GM12874 (cell line): ENCODE data around the gene S100A6.
A peak's percentile ranks its signal among the peaks of the same experiment; 100 is the strongest.

Experiments used
- TF ChIP-seq, protein P1 (sequence below): IDR thresholded peaks from 2 replicates; pipeline ENCODE4 v1.5.1; 2011; ENCODE audit warnings: low read depth, mild to moderate bottlenecking, control low read depth, low read length, moderate library complexity; ENCODE audit not compliant: insufficient read depth

The S100A6 gene

DNA sequence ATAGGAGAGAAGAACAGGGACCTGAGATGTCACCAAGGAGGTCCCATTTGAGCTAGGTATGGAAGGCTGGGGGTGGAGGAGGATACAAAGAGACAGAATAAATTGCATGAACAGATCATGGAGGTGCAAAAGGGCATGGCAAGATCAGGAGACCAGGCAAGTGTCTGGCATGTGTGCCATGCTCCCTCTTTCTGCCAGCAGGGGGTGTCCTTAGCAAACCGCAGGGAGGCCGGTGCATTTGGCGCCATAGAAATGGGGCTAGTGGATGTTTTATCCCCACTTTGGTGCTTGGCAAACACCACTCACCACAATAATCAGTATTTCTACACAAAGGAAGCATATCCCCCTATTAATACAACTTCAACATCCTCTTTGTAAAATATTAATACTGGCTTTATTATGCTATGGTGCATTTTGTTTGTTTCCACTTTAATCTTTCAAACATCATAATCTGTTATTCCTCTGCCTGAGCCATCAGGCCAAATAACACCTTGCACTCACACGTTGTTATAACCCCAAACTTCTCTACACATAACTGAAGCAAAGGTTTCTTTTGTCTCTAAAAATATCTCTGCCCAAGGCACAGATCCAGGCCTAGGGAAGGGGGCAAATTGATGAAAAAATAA lies 25.9 kb downstream of the S100A6 start:
- TF ChIP-seq, protein P1, sequence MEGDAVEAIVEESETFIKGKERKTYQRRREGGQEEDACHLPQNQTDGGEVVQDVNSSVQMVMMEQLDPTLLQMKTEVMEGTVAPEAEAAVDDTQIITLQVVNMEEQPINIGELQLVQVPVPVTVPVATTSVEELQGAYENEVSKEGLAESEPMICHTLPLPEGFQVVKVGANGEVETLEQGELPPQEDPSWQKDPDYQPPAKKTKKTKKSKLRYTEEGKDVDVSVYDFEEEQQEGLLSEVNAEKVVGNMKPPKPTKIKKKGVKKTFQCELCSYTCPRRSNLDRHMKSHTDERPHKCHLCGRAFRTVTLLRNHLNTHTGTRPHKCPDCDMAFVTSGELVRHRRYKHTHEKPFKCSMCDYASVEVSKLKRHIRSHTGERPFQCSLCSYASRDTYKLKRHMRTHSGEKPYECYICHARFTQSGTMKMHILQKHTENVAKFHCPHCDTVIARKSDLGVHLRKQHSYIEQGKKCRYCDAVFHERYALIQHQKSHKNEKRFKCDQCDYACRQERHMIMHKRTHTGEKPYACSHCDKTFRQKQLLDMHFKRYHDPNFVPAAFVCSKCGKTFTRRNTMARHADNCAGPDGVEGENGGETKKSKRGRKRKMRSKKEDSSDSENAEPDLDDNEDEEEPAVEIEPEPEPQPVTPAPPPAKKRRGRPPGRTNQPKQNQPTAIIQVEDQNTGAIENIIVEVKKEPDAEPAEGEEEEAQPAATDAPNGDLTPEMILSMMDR, result peak; percentile 88

DNA sequence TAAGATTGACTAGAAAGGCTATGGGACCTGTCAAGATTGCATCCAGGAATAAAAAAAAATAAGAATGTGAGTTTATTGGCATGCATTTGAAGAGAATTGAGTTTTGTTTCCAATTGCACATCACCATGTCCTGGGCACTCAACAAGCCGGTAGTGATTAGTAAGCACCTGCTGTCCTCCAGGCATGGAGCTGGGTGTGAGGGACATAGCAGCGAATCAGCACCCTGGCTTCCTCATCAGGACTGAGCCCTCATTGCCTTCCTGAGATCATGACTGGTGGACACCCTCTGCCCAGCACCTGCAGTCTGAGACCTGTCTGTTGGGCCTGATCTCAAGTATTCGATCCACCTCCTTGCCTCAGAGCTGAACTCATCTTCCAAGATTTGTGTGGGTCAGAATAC lies 26.8 kb downstream of the S100A6 start:
- TF ChIP-seq, protein P1, result no peak

DNA sequence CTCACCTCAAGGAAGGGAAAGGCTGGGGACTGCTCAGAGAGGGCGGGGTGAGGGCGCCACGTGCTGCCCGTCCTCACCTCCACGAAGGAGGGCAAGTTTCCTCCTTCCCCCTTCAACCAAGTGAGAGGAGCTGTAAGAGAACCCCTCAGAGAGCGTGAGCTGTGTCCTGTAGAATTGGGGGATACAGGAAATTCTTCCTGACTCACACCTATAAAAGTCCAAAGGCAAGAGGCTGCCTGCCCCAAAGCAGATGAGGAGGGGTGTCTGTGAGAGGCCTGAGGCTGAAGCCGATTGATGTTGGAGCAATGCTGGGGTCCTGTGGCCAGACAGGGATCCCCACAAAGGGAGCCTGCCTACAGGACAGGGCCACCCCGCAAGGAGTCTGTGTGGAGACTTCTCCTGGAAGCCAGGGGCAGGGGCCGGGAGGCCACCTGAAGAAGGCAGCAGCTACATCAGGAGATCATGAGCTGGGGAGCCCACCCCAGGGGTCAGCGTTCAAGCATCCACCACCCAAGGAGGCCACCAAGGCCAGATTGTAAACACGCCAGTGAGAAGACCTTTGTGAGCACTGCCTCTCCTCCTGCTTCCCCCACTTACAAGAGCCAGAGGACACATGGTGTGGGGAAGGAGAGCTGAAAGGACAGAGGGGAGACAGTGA lies 27.7 kb downstream of the S100A6 start:
- TF ChIP-seq, protein P1, result no peak

DNA sequence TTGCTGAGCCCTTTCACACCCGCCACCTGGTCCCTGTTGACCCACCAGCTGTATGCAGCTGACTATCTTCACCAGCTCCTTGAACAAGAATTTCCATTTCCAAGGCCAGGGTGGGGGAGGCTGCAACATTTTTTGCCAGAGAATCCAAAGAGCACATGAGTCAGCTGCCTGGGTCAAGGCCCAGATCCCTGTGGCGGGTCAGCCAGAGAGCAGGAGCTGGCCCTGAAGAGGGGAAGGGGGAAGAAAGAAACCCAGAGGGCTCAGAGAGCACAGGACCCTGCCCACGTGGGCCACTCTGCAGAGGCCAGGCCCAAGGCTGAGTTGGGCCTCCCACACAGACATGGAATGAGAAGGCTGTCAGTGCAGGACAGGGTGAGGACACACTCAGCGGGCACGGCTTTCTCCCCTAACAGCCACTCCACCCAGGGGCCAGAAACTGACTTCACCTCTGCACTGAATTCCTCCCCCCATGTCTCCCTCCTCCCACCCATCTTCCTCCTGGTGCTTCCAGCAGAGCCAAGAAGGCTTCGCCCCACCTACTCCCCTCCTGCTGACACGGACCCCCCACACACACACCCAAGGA lies 28.9 kb downstream of the S100A6 start:
- TF ChIP-seq, protein P1, result no peak

DNA sequence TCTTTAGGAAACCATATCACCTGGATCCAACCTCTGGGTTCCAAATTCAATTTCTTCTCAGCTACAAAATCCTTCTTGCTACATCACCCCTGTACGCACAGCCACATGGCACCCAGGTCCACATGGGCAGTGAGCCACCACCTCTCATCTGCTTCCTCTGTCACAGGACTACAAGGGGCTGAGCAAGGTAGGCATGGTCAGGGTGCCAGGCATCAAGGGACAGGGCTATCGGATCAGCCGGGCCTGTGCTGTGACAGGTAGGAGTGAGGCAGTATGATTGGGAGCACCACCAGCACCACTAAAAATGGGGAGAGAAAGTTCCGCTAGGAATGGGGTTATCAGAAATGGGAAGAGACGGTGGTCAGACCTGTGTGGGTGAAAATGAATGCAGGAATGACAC lies 29.4 kb downstream of the S100A6 start:
- TF ChIP-seq, protein P1, result no peak

DNA sequence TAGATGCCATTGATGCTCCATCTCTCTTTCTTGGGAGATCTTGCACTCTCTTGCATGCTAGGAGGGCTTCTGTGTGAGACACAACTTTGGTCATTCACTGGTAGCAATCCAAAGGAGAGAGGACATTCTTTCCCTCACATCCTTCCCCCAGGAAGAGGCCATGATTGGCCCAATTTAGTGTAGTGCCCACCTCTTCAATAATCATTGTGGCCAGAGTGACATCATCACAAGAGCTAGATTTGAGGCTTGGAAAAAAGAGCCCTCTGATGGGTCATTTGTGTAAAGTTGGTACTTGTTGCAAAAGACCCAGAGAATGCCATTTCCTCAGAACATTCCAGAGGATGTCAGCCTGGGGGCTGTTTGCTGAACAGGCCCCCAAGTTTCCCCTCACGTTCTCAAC lies 30.2 kb downstream of the S100A6 start:
- TF ChIP-seq, protein P1, result no peak

DNA sequence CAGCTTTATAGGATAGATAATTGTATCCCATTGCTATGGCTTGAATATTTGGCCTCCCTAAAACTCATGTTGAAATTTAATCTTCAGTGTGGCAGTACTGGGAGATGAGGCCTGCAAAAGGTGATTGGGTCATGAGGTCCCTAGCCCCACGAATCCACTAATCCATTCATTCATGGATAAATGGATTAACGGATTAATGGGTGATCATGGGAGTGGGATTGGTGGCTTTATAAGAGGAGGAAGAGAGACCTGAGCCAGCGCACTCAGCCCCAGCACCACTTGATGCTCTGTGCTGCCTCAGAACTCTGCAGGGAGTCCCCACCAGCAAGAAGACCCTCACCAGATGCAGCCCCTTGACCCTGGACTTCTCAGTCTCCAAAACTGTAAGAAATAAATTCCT lies 32.0 kb downstream of the S100A6 start:
- TF ChIP-seq, protein P1, result no peak
